ENCODE measurements around the gene ATP6V1A.

DNA sequence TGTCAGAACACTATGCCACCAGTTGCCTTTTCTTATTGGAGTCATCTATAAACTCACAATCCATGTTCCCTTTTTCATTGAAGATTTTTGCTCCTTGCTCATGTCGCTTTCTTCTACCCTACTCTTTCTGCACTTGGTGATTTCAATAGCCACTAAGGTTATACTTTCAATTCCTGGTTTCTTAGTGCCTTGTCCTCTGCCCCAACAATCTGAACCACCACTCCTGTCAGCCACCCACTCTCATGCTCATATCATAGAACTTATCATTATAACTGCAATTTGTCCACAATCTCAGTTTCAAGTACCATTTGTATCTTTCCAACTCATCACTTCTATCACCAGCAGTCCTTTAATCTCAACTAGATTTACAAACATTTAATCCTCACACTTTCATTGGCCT, 81.8 kb downstream of the ATP6V1A start:
- TF ChIP-seq, protein P1, sequence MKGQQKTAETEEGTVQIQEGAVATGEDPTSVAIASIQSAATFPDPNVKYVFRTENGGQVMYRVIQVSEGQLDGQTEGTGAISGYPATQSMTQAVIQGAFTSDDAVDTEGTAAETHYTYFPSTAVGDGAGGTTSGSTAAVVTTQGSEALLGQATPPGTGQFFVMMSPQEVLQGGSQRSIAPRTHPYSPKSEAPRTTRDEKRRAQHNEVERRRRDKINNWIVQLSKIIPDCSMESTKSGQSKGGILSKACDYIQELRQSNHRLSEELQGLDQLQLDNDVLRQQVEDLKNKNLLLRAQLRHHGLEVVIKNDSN (IDR thresholded peaks at IDR 0.05; ENCODE audit: borderline replicate concordance, low read depth): no peak
- TF ChIP-seq CTCF (IDR thresholded peaks at IDR 0.05): no peak
